Measurements from ENCODE around the gene OR7A17.

The OR7A17 gene

GRCh38 chr19:14886032-14886431 is at the start of gene OR7A17:
Gene OR7A17 (minus strand): TSS chr19:14886132. CDS start chr19:14881355, 4,777 bp downstream.
- DNase-seq: no peak

- DNase-seq: no peak
Observed at GRCh38 chr19:14933506-14933905, 47.6 kb upstream of the OR7A17 start.

- DNase-seq: no peak
Observed at GRCh38 chr19:14916848-14917247, 30.9 kb upstream of the OR7A17 start.

GRCh38 chr19:14915116-14915515 is 29.2 kb upstream of the OR7A17 start:
- no peak for DNase-seq

GRCh38 chr19:14906711-14907110 is 20.8 kb upstream of the OR7A17 start:
- no peak for DNase-seq

GRCh38 chr19:14901675-14902260 is 15.8 kb upstream of the OR7A17 start:
- no peak for DNase-seq

- DNase-seq: no peak
Observed at GRCh38 chr19:14890643-14891379, 4.9 kb upstream of the OR7A17 start.

GRCh38 chr19:14889994-14890642 is 4.2 kb upstream of the OR7A17 start:
- no peak for DNase-seq

- DNase-seq: no peak
Observed at GRCh38 chr19:14871619-14872230, 14.2 kb downstream of the OR7A17 start.

- DNase-seq: no peak
Observed at GRCh38 chr19:14868497-14868896, 17.4 kb downstream of the OR7A17 start.

GRCh38 chr19:14848822-14849221 is 37.1 kb downstream of the OR7A17 start, which contains the start of gene OR7A10:
Gene OR7A10 (minus strand): TSS chr19:14848922. CDS start chr19:14841877, 7,045 bp downstream.
- DNase-seq: no peak

- DNase-seq: no peak
Observed at GRCh38 chr19:14843578-14843977, 42.4 kb downstream of the OR7A17 start.

- no peak for DNase-seq
Observed at GRCh38 chr19:14843169-14843568, 42.8 kb downstream of the OR7A17 start.

GRCh38 chr19:14840206-14840605 is 45.7 kb downstream of the OR7A17 start:
- DNase-seq: no peak

GRCh38 chr19:14837391-14837790 is 48.5 kb downstream of the OR7A17 start:
- no peak for DNase-seq

GRCh38 chr19:14835011-14835410 is 50.9 kb downstream of the OR7A17 start, which contains the start of the genes OR7A5 and OR7C1:
Gene OR7A5 (minus strand): TSS chr19:14835185. CDS start chr19:14828241, 6,944 bp downstream.
Gene OR7C1 (minus strand): TSS chr19:14835185. CDS start chr19:14800136, 35,049 bp downstream.
- DNase-seq: no peak

- no peak for DNase-seq
Observed at GRCh38 chr19:14830702-14831101, 55.2 kb downstream of the OR7A17 start.
